Stimulated activated naive CD8-positive, alpha-beta T cell treated with anti-CD3 and anti-CD28 coated beads, Interleukin-15, Interleukin-2, amounts not matched to agents 100 ng/mL and 50 ng/mL, for 24 hours (primary cell): ENCODE data around the gene NTMT2.
"Not testable (repeated sequence)": the region's sequence is repeated elsewhere in the genome, so short reads cannot be mapped to it uniquely, and the experiment has no call there.

ENCODE experiments used
- H3K27ac Mint-ChIP-seq: one replicate; pipeline ENCODE4 v1.8.0; 2021; ENCODE audit warnings: mild to moderate bottlenecking, mixed read lengths
- H3K27me3 Mint-ChIP-seq: one replicate; pipeline ENCODE4 v1.8.0; 2021; ENCODE audit warnings: mixed read lengths
- H3K36me3 Mint-ChIP-seq: one replicate; pipeline ENCODE4 v1.8.0; 2021; ENCODE audit warnings: low read depth, mixed read lengths
- H3K4me1 Mint-ChIP-seq: one replicate; pipeline ENCODE4 v1.8.0; 2021; ENCODE audit warnings: low read depth, mixed read lengths
- H3K4me3 Mint-ChIP-seq: one replicate; pipeline ENCODE4 v1.8.0; 2021; ENCODE audit warnings: mild to moderate bottlenecking, mixed read lengths
- H3K9me3 Mint-ChIP-seq: one replicate; pipeline ENCODE4 v1.8.0; 2021; ENCODE audit warnings: mixed read lengths

The NTMT2 gene

DNA sequence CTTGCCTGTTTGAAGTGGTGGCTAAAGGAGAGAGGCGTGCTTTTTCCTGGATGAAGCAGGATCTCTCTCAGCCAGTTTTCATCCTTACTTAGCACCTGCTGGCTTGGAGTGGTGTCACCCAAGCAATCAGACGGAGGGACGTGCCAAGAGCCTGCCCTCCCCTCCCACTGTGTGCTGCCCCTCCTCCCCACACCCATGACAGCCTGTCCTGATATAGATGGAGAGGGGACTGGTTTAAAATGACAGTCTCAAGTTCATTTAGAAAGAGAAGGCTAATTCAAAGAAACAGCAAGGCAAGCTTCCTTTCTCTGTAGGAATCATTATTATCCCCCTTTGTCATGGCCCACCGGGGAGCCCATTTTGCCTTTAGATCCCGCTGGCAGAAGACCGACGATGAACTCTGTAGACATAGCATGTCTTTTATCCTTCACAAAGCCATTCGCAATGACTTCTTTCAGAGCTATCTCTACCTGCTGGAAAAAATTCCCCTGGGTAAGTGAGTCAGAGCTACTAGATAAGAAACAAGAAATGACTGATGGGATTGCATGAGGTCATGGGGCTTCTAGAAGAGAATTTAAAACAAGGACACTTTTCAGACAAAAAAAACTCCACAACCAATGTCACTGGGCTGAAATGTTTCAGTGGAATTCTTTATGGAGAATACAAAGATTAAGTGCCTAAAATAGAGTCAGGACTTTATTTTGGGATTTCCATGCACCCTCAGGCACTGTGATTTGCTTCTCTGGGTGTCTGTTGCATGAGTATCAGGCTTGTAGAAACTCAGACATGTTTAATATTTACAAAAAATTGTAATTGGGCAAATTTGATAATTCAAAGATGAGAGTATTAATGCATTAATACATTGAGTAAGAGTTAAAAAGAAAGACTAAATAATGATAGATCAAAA lies at the start of gene NTMT2:
TSS of gene NTMT2 (plus strand) at position 190 of the 907 bp plus-strand sequence. CDS start at position 339, 149 bp downstream.
- Mint-ChIP-seq H3K9me3 (peaks cover 15% of the 10 kb centered on the region), H3K27me3 (peaks cover 9% of the 10 kb centered on the region), H3K4me1 (peaks cover 20% of the 10 kb centered on the region), H3K27ac (peak within 1 kb of the TSS; percentile 38), H3K36me3 (no peaks in the 10 kb centered on the region), H3K4me3 (no peak within 1 kb of the TSS)

DNA sequence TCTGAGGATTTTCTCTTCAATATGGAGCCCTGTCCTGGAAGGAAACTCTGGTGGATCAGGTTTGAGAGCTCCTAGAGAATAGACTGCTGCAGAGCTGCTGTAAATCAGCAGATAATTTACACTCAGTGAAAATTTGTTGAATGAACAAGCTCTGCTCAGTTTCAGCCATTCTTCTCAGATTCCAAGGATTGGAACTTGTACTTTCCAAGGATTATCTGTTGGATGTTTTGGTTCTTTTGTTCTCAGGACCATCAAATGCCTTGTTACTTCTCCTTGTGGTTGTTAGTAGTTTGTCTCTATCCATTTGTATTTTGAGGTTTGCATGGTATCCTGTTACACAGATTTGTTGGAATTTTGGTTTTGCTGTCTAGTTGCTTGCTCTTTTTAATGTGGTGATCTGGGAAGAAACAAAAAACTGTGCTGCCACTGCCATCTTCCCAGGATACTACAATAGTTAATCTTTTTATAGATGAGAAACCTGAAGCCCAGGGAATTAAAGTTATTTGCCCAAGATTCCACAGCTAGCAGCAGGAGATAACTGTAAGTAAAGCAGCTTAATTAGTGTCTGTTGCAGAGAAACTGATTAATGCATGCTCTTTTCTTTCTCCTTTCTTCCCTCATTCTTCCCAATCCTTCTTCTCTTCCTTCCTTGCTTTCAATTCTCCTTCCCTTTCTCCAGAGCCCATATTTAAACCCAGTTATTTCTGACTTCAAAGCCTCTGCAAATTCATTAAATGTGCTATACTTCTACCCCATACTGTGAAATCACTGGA lies 49.6 kb upstream of the NTMT2 start:
- Mint-ChIP-seq H3K27ac (no peak overlapping the region), H3K27me3 (peaks cover 19% of the 10 kb centered on the region), H3K4me3 (no peak overlapping the region), H3K36me3 (no peaks in the 10 kb centered on the region), H3K9me3 (peaks cover 4% of the 10 kb centered on the region), H3K4me1 (no peaks in the 10 kb centered on the region)

DNA sequence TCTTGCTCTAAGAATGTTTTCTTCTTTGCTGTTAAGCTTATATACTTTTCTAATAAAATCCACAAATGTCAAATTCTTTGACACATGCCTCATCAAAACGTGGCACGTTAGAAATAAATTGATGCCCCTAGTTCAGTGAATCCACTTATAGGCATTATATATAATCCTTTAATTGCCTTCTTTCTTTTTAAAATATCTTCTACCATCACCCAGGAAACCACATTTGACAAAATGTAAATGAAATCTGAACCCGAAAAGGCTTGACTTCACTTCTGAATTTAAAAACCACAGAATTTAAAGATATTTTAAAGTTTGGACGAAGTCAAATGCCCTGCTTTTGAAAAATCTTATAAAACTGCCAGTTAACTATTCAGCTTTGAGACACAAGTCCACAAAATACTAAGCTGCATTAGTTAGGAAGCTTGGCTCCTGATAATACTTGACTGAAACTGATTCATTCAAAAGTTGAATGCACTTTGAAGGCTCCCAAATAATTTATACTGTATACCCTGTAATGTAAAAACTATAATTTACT lies 48.9 kb upstream of the NTMT2 start:
- Mint-ChIP-seq H3K4me3 (no peak overlapping the region), H3K27me3 (peaks cover 19% of the 10 kb centered on the region), H3K36me3 (no peaks in the 10 kb centered on the region), H3K9me3 (peaks cover 4% of the 10 kb centered on the region), H3K27ac (no peak overlapping the region), H3K4me1 (no peaks in the 10 kb centered on the region)

DNA sequence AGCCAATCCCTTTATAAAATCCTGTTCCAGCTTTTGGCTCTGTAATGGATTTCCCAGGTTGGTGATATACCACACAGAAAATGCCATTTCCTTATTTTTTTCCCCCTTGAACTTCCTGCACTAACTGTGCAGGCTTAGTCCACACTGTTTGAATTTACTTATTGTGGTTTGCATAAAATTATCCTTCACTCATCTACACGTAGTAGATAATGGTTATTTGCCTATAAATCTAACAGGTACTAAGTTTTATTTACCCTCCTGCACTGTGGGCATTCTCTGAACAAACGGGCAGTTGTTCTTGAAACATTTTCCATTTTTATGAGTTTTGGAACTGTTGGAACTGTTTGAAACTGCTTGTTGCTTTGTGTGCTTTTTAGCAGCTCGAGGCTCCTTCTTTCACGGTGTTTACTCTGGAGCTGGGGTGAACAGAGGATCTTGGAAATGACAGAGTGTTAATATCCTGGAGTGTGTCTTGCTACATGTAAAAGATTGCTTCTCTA lies 48.3 kb upstream of the NTMT2 start:
- Mint-ChIP-seq H3K27me3 (peaks cover 19% of the 10 kb centered on the region), H3K36me3 (no peaks in the 10 kb centered on the region), H3K4me1 (no peaks in the 10 kb centered on the region), H3K4me3 (no peak overlapping the region), H3K9me3 (peaks cover 4% of the 10 kb centered on the region), H3K27ac (no peak overlapping the region)

DNA sequence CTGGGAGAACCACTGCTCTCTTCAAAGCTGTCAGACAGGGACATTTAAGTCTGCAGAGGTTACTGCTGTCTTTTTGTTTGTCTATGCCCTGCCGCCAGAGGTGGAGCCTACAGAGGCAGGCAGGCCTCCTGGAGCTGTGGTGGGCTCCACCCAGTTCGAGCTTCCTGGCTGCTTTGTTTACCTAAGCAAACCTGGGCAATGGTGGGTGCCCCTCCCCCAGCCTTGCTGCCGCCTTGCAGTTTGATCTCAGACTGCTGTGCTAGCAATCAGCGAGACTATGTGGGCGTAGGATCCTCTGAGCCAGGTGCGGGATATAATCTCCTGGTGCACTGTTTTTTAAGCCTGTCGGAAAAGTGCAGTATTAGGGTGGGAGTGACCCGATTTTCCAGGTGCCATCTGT lies 32.6 kb upstream of the NTMT2 start:
- H3K27me3 Mint-ChIP-seq, result peaks cover 18% of the 10 kb centered on the region
- not testable (repeated sequence) for H3K4me3 Mint-ChIP-seq, H3K36me3 Mint-ChIP-seq, H3K27ac Mint-ChIP-seq, H3K9me3 Mint-ChIP-seq, H3K4me1 Mint-ChIP-seq

DNA sequence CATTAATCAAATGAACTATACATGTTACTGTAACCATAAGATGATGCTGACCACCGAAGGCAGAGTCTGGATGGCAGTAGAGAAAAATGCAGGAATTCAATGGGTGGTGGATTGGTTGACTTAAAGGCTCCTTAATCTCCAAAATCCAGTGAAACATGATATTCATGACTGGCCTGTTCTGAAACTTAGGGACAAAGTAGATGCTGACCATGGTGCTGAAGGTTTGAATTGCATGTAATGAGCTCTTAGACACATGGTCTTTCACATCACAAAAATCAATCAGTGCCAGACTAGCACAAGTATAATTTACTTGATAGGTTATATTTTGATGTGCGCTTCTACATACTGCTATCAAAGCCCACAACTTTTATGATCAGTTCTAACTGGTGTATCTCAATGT lies 30.9 kb upstream of the NTMT2 start:
- Mint-ChIP-seq H3K27ac (no peak overlapping the region), H3K4me3 (no peak overlapping the region), H3K27me3 (peaks cover 27% of the 10 kb centered on the region), H3K4me1 (no peaks in the 10 kb centered on the region), H3K36me3 (no peaks in the 10 kb centered on the region), H3K9me3 (no peaks in the 10 kb centered on the region)

DNA sequence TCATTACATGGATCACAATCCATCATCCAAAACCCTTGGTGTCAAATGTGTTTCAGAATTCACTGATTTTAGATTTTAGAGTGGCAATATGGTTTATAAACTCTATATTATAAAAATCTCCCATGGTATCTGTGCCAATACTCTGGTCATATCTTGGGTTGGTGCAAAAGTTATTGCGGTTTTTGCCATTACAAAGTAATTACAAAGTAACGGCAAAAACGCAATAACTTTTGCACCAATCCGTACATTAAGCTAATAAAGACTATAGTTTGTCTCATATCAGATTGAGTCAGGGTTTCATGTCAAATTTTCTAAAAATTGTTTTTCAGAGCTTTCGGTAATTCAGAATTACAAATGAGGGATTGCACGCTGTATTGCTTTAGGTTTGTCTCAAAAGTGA lies 23.4 kb upstream of the NTMT2 start:
- Mint-ChIP-seq H3K4me3 (no peak overlapping the region), H3K27ac (no peak overlapping the region), H3K4me1 (no peaks in the 10 kb centered on the region), H3K27me3 (peaks cover 18% of the 10 kb centered on the region), H3K36me3 (no peaks in the 10 kb centered on the region), H3K9me3 (peaks cover 16% of the 10 kb centered on the region)

DNA sequence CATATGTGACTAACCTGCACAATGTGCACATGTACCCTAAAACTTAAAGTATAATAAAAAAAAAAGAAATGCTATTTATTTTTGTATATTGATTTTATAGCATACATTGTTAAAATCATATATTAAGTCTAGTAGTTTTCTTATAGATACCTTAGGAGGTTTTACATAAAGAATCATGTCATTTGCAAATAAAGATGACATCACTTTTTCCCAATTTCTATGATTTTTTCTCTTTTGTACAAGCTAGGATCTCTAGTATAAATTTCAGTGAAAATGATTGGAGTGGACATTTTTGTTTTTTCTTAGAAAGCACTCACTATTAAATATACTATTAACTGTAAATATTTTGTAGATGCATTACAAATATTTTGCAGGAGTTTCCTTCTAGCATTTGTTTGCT lies 20.5 kb upstream of the NTMT2 start:
- H3K27me3 Mint-ChIP-seq, result peaks cover 5% of the 10 kb centered on the region
- no peak overlapping the region for H3K27ac Mint-ChIP-seq
- H3K4me3 Mint-ChIP-seq, result no peak overlapping the region
- H3K9me3 Mint-ChIP-seq, result peaks cover 16% of the 10 kb centered on the region
- no peaks in the 10 kb centered on the region for H3K36me3 Mint-ChIP-seq
- no peaks in the 10 kb centered on the region for H3K4me1 Mint-ChIP-seq

DNA sequence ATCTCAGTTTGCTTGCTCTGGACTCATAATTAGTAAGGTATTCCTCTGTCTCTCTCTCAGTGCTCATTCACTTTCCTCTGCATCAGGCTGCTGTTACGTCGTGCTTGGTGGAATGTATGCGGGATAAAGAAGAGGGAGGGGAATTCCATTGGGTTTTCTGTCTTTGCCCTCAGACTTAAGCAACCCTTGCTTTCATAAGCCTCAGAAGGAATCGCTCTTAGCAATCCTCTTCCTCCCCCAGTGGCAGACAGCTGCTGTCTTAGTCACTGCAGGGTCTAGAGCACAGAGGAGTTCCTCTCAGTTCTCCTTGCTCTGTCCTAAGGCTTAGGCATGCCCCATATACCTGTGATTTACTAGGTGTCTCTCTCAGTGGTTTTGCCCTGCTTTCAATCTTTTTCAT lies 19.1 kb upstream of the NTMT2 start:
- H3K4me1 Mint-ChIP-seq, result no peaks in the 10 kb centered on the region
- no peak overlapping the region for H3K27ac Mint-ChIP-seq
- H3K4me3 Mint-ChIP-seq, result no peak overlapping the region
- H3K27me3 Mint-ChIP-seq, result no peaks in the 10 kb centered on the region
- H3K9me3 Mint-ChIP-seq, result peaks cover 10% of the 10 kb centered on the region
- H3K36me3 Mint-ChIP-seq, result no peaks in the 10 kb centered on the region

DNA sequence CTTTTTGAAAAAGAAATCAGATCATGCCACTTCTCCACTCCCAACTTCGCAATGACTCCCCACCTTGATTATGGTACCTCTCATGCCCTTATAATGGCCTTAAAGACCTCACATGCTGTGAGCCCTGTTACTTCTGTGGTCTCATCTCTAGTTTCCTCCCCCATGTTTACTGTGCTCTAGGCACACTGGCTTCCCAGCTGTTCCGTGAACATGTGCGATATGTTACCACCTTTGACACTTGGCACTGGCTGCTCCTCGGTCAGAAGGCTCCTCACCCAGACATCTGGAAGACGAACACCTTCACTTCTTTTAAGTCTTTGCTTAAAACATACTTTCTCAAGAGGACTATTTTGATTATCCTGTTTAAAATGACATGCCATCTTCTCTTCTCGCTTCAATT lies 14.3 kb upstream of the NTMT2 start:
- no peaks in the 10 kb centered on the region for H3K27me3 Mint-ChIP-seq
- no peaks in the 10 kb centered on the region for H3K9me3 Mint-ChIP-seq
- H3K27ac Mint-ChIP-seq, result no peak overlapping the region
- H3K36me3 Mint-ChIP-seq, result no peaks in the 10 kb centered on the region
- H3K4me1 Mint-ChIP-seq, result no peaks in the 10 kb centered on the region
- no peak overlapping the region for H3K4me3 Mint-ChIP-seq

DNA sequence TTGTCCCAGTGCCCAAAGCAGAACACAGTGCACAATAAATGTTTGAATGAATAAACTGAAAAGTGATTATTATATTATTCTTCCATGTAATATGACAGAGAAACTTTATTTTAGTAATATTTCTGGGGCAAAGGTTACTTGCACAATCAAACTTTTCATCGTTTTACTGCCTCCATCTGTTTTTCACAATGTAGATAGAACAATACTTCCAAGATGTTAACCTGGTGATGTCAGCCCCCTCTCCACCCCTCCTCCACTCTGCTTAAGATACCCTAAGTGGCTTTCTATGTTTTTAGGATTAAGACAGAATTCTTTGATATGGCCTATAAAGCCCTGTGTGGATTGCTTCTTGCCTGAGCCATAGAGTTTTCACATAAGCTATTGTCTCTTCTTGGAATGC lies 13.8 kb upstream of the NTMT2 start:
- Mint-ChIP-seq H3K36me3 (no peaks in the 10 kb centered on the region), H3K9me3 (no peaks in the 10 kb centered on the region), H3K27me3 (no peaks in the 10 kb centered on the region), H3K4me3 (no peak overlapping the region), H3K4me1 (no peaks in the 10 kb centered on the region), H3K27ac (no peak overlapping the region)

DNA sequence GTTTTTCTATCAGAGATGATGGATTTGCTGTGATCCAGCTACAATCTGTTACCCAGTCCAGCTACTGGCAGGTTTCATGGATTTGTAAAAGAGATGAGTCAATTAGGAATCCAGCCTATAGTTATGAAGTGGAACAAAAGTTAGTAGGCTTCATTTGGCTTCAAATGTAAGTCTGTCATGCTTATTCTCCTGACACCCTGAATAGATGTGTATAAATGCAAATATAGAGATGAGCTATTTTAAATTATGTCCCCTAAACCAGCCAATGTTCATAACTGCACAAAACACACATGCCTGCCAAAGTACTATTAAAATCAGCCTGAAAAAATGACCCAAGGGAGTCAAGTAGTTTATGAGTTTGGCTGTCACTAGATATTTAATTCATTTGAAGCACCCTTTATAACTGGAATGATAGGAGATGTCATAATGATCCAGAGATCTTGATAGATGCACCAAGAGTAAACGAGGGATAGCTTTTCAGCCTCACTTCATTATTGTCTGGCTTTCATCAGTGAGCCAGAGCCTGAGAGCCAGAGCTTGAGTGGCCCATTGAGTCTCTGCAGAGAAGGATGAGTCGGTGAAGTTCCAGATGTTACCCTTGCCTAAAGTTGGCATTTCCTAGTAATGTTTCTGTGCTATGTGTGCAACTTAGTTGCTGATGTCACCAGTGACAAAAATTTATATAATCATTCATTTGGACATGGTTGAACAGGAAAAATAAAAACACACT lies 11.8 kb upstream of the NTMT2 start:
- no peak overlapping the region for H3K4me3 Mint-ChIP-seq
- H3K36me3 Mint-ChIP-seq, result no peaks in the 10 kb centered on the region
- H3K4me1 Mint-ChIP-seq, result no peaks in the 10 kb centered on the region
- no peak overlapping the region for H3K27ac Mint-ChIP-seq
- H3K27me3 Mint-ChIP-seq, result peaks cover 4% of the 10 kb centered on the region
- no peaks in the 10 kb centered on the region for H3K9me3 Mint-ChIP-seq

DNA sequence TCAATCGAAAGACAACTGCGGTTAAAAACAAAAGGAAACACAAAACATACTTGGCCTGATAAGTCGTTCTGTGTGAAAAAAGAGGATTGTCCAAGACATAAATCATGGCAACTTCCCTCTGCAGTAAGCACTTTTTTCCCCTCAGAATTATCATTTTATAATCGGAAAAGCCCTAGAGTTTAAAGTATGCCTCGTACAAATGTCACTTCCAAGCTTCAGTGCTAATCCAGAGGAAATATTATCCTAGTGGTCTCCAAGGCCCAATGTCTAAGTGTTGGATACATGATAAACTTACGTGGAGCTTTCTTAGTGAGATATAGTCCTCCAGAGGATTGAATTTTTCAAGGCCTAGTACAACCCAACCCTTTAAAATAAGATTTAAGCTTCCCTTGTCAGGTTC lies 11.2 kb upstream of the NTMT2 start:
- peaks cover 9% of the 10 kb centered on the region for H3K27me3 Mint-ChIP-seq
- no peaks in the 10 kb centered on the region for H3K9me3 Mint-ChIP-seq

DNA sequence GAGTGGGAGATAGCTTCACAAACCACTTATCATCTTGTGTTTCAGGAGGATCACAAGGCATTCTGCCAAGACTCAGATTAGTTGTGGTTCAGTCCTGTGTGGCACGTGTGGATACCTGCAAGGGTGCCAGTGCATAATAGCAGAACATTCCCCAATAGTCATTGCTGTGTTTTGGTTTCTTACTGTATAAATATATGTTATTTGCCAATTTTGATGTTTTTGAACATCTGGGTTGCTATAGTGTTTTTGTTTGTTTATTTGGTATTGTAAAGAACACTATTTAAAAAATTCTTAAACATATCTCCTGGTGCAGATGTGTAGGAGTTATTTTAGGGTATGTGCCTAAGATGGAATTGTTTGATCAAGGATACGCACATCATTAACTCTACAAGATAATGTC lies 5.4 kb upstream of the NTMT2 start:
- Mint-ChIP-seq H3K4me1 (peaks cover 3% of the 10 kb centered on the region), H3K9me3 (peaks cover 15% of the 10 kb centered on the region), H3K27me3 (peaks cover 9% of the 10 kb centered on the region), H3K4me3 (no peak overlapping the region), H3K27ac (no peak overlapping the region), H3K36me3 (no peaks in the 10 kb centered on the region)

More for the DNA sequence above, 11.2 kb upstream of the NTMT2 start:
- no peak overlapping the region for H3K4me3 Mint-ChIP-seq
- H3K4me1 Mint-ChIP-seq, result no peaks in the 10 kb centered on the region
- H3K27ac Mint-ChIP-seq, result no peak overlapping the region
- no peaks in the 10 kb centered on the region for H3K36me3 Mint-ChIP-seq
